HAP-1 (cell line): ENCODE measurements around the gene ESPNL.
"Not testable (repeated sequence)": the region's sequence is repeated elsewhere in the genome, so short reads cannot be mapped to it uniquely, and the experiment has no call there.

Experiments
- DNase-seq, 2 experiments: peaks; one replicate each; pipeline ENCODE4 v3.0.0-alpha.2; 2016 to 2020; ENCODE audit warnings: low spot score in 2 of 2
- H3K27me3 ChIP-seq: fragments of 250-450 bp; sonication (Bioruptor Pico); 2 replicates; pipeline ENCODE4 v1.5.1; 2020; ENCODE audit warnings: low read depth, mild to moderate bottlenecking, moderate library complexity
- H3K36me3 ChIP-seq: fragments of 250-450 bp; sonication (Bioruptor Pico); replicated peaks from 2 replicates; pipeline ENCODE4 v1.5.1; 2020; ENCODE audit warnings: mild to moderate bottlenecking
- H3K4me1 ChIP-seq: fragments of 250-450 bp; sonication (Bioruptor Pico); 2 replicates; pipeline ENCODE4 v1.5.1; 2020; ENCODE audit warnings: mild to moderate bottlenecking
- H3K4me3 ChIP-seq: fragments of 250-450 bp; sonication (Bioruptor Pico); 2 replicates; pipeline ENCODE4 v1.5.1; 2020; ENCODE audit warnings: mild to moderate bottlenecking, moderate library complexity
- H3K9me3 ChIP-seq: fragments of 250-450 bp; sonication (Bioruptor Pico); 2 replicates; pipeline ENCODE4 v1.5.1; 2020; ENCODE audit warnings: mild to moderate bottlenecking, moderate library complexity
- in situ Hi-C: fragments of 300-500 bp; cut with MboI; formaldehyde crosslinking; loops from 3 replicates; pipeline ENCODE4 v1.14.3; 2020; ENCODE audit warnings: low sequenced_read_pairs, inconsistent platforms, mixed read lengths

Gene ESPNL

DNA sequence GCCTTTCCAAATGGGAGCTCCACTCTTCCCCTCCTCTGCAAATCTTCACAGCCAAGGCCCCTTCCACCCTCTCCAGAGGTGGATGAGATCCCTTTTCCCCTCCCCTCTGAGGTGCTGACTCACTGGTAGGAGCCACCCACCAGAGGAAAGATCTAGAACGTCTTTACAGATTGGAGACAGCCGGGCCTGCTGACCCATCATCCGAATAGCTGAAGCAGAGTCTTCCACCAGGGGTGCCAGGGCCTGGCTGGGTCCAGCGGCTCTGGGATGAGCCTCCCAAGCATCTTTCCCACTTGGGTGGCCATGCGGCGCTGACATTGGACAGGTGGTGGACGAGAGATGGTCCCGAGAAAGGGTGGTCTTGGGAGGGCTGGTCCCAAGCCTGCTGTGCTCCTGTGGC is 67.6 kb downstream of the ESPNL start:
- Histone ChIP-seq H3K9me3 (no peaks in the 10 kb centered on the region), H3K27me3 (no peaks in the 10 kb centered on the region), H3K36me3 (peaks cover 45% of the 10 kb centered on the region), H3K4me1 (peaks cover 19% of the 10 kb centered on the region), H3K4me3 (no peak overlapping the region)
- in situ Hi-C loops, result no loop called here
- DNase-seq, result no peak

DNA sequence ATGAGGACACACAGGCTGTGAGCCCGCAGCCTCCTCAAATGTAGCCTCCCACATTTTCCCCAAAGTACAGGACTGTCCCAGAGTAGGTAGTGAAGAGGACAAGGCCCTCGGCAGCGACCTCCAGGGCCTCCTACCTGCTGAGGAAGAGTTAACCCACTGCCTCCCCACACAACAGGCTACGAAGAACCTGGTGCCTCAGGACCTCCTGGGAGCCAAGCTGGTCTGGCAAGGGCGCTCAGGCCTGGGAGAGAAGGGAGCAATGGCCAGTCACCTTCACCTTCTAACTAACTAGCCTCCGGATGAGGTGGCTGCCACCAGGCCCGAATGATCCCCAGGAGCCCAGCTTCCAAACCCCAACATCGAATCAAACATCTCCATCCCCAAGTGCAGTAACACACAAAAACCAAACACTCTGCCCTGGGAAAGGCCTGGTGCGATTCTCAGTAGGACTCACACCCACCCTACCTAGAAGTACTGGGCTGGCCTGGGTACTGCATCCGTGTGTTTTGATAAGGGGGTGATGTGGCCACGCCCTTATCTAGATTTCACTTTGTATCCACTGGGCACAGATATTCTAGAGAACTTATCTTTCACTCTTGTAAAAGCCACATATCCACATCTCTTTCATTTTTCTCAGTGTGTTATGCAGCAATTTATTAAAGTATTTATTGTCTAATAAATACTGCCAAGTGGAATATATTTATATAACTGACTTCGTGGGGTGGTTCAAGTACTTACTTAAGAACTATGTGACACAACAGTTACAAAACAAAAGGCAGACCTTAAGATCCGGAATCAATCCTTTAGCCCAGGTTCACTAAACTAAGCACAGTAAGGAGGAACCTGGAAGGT is 68.3 kb downstream of the ESPNL start:
- H3K27me3 ChIP-seq, result no peaks in the 10 kb centered on the region
- peaks cover 19% of the 10 kb centered on the region for H3K4me1 ChIP-seq
- H3K36me3 ChIP-seq, result peaks cover 52% of the 10 kb centered on the region
- DNase-seq, result no peak
- in situ Hi-C loops, result no loop called here
- H3K4me3 ChIP-seq, result no peak overlapping the region
- no peaks in the 10 kb centered on the region for H3K9me3 ChIP-seq

DNA sequence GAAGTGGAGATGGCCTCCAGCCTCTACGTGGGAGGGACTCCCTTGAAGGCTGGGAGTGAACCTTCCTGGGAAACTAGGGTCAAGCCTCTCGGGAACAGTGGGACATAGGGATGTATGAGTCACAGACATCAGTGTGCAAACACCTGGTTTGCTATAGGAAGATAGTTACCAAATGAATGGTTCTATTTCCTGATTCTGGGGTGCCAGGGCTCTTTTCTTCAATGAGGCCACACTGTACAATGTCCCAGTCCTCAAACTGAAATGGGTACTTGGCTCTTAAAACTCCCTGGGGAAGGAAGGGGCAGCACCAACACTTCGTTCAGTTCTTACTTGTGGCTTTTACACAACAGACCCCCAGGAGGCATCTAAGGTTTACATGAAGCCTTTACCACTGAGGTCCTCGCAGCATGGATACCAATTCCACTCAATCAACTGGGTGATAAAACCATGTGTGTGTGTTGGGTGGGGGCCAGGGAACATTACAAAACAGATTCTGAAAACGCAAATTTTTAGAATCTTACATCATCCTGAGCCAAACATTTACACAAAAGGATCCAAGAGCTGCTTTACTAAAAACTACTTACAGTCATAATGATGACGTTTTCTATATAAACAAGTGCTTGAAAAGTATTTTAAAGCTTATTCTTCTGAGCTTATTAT is 69.0 kb downstream of the ESPNL start:
- Histone ChIP-seq H3K4me3 (no peak overlapping the region), H3K4me1 (peaks cover 19% of the 10 kb centered on the region), H3K27me3 (no peaks in the 10 kb centered on the region), H3K36me3 (peaks cover 58% of the 10 kb centered on the region), H3K9me3 (no peaks in the 10 kb centered on the region)
- in situ Hi-C loops, result no loop called here
- DNase-seq, result no peak

DNA sequence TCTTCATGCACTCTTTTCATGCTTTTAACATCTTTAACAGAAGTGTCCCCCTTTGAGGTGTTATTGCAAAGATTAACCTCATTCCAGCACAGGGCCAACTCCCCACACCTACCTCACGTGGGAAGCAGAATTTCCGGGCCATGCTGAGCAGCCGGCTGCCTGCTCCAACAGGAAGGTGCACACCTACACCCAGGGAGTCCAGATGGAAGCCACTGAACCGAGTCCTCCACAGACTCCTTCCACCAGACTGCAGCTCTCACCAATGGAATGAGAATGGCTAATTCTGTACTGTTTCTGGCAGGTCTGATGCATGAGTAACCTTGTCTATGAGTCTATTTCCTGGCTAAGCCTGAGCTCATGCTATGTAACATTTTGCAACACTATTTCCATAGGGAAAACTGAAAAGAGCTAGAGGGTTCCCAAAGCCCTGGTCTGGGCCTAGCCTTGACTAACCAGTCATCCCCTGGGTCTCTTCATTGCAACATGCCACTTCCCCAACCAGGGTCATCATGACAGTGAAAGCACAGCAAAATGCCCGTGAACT is 69.6 kb downstream of the ESPNL start:
- Histone ChIP-seq H3K9me3 (no peaks in the 10 kb centered on the region), H3K4me3 (no peak overlapping the region), H3K4me1 (peaks cover 19% of the 10 kb centered on the region), H3K27me3 (no peaks in the 10 kb centered on the region), H3K36me3 (peaks cover 61% of the 10 kb centered on the region)
- peak in 1 of 2 experiments; percentile 52 for DNase-seq
- in situ Hi-C loops, result no loop called here

DNA sequence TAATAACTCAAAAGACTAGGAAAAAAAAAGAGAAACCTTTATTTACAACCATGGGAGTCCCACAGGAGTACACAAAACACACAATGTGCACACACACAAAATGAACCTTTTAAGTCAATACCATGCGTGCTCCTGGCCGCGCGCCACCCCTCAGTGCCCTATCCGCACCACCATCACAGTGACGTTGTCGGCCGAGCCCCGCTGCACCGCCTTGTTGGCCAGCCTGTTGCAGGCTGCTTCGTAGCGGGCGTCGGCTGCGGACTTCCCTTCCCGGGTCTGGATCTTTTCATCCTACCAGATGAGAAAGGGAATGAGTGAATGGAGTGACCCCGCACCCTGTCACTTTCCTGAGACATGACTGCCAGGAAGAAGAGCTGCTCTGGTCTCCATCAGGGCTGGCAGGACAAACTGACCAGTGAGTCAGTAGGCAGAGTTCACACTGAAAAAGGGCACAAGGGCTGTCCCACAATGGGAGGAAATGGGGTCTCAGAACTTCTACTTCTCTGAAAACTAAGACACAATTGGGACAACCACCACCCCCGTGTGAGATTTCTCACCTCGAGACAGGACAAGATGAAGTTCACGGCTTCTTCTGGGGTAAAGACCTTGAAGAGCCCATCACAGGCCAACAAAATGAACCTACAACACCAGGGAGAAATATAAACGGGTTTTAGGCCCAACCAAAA is 70.4 kb downstream of the ESPNL start:
- no peaks in the 10 kb centered on the region for H3K9me3 ChIP-seq
- H3K36me3 ChIP-seq, result peaks cover 65% of the 10 kb centered on the region
- H3K4me1 ChIP-seq, result peaks cover 19% of the 10 kb centered on the region
- no peak overlapping the region for H3K4me3 ChIP-seq
- no peak for DNase-seq
- in situ Hi-C loops, result no loop called here
- H3K27me3 ChIP-seq, result no peaks in the 10 kb centered on the region

DNA sequence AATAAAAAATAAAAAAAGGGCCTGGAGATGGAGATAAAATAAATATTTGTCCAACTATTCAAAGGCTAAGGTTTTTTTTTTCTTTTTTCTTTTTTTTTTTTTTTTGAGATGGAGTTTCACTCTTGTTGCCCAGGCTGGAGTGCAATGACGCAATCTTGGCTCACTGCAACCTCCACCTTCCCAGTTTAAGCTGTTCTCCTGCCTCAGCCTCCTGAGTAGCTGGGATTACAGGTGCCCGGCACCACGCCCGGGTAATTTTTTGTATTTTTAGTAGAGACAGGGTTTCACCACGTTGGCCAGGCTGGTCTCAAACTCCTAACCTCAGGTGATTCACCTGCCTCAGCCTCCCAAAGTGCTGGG is 70.9 kb downstream of the ESPNL start:
- H3K9me3 ChIP-seq, DNase-seq, in situ Hi-C loops, H3K4me3 ChIP-seq, H3K27me3 ChIP-seq: not testable (repeated sequence)
- H3K4me1 ChIP-seq, result peaks cover 19% of the 10 kb centered on the region
- peaks cover 65% of the 10 kb centered on the region for H3K36me3 ChIP-seq

DNA sequence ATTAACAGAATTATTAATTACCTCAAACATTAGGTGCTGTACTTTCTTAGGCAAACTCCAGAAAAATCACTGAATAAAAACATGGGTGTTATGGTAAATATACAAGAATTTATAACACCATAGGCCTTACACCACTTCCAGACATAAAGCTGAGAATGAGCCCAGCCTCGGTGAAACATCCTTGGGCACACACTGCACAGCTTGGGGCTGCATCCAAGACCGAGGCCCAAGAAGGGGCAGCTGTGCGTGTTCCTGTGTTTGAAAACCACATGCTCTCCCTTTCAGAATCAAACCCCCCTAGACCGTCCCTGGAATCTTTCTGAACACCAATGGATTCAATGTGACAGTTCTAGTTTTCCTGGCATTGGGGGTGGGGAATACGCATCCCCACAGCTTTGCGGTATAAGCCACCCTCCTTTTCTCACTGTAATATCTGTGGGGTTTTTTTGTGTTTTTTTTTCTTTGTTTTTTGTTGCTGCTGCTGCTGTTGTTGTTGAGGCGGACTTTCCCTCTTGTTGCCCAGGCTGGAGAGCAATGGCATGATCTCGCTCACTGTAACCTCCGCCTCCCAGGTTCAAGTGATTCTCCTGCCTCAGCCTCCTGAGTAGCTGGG is 71.5 kb downstream of the ESPNL start:
- in situ Hi-C loops, result no loop called here
- Histone ChIP-seq H3K9me3 (no peaks in the 10 kb centered on the region), H3K36me3 (peaks cover 71% of the 10 kb centered on the region), H3K4me1 (peaks cover 19% of the 10 kb centered on the region), H3K4me3 (no peak overlapping the region), H3K27me3 (no peaks in the 10 kb centered on the region)
- DNase-seq, result no peak

DNA sequence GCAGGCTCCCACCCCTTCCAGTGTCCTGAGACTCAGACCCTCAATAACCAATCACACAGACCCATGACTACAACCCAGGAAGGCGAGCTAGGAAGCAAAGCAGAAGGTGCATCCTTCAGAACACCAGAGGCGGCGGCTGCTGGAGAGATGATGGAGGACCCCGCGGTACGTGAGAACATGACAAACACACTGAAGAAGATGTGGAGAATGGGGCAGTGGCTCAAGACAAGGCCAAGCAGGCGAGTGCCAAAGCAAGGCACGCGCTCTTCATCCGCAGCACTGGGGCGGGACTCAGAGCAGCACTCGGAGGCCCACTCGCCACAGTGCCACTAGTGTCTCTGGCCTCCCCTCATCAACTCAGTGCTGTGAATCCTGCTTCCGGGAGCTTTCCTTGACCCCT is 72.3 kb downstream of the ESPNL start:
- no peaks in the 10 kb centered on the region for H3K27me3 ChIP-seq
- H3K4me1 ChIP-seq, result peaks cover 19% of the 10 kb centered on the region
- H3K9me3 ChIP-seq, result no peaks in the 10 kb centered on the region
- in situ Hi-C loops, result no loop called here
- H3K36me3 ChIP-seq, result peaks cover 74% of the 10 kb centered on the region
- no peak overlapping the region for H3K4me3 ChIP-seq
- DNase-seq, result no peak

DNA sequence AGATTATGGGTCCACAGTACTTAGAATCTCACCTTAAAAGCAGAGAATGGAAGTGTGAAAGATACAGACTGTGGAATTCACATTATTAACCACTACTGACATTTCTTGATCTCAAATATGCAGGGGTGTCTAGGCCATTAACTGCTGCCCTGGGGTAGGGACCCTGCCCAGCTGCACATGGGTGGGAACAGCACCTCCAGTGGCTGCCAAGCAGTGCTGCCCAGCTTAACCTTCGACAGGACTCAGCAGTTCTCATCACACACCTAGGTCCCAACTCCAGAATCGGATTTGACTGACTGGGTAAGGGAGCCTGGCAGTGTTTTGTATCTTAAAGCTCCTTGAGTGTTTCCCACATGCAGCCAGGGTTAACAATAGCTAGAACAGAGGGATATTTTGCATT is 73.6 kb downstream of the ESPNL start:
- in situ Hi-C loops, result no loop called here
- Histone ChIP-seq H3K9me3 (no peaks in the 10 kb centered on the region), H3K4me3 (no peak overlapping the region), H3K27me3 (no peaks in the 10 kb centered on the region), H3K4me1 (peaks cover 18% of the 10 kb centered on the region), H3K36me3 (peaks cover 74% of the 10 kb centered on the region)
- DNase-seq, result no peak

DNA sequence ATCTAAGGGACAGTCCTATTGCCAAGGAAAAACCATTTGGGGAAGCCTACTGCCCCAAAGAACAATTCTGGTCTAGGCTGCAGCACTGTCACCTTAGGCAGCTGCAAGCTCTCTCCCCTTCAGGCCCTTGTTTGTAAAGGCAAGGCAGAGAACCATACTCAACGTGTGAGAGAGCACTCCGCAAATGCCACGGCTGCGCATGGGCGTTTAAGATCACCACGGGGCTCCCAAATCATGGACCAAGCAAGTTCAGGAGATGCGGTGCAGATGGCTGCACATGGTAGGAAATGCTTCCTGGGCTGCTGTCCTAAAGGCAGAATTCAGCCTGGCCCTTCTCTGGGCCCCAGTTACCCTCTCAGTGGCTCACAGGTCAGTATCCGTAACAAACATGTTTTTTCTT is 74.2 kb downstream of the ESPNL start:
- H3K36me3 ChIP-seq, result peaks cover 75% of the 10 kb centered on the region
- peaks cover 12% of the 10 kb centered on the region for H3K4me1 ChIP-seq
- in situ Hi-C loops, result no loop called here
- H3K4me3 ChIP-seq, result no peak overlapping the region
- no peak for DNase-seq
- no peaks in the 10 kb centered on the region for H3K27me3 ChIP-seq
- no peaks in the 10 kb centered on the region for H3K9me3 ChIP-seq

DNA sequence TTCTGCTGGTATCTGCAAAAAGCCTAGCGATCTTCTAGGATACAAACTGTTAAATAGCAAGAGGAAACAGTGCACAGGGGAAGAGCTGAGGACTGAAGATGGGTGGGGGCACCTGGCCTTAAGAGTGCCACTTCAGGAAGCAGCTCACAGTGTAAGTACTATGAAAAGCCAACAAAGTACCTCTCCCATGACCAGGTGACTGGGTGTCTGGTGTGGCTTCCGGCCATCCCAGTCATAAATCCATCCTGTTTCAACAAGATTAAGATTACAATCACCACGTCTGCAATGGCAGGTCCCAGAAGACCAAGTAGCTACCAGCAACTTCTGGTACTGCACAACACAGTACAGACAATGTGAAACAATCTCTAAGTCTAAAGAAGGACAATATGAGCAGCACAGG is 74.6 kb downstream of the ESPNL start:
- no peaks in the 10 kb centered on the region for H3K27me3 ChIP-seq
- in situ Hi-C loops, result no loop called here
- no peak for DNase-seq
- no peaks in the 10 kb centered on the region for H3K9me3 ChIP-seq
- peaks cover 8% of the 10 kb centered on the region for H3K4me1 ChIP-seq
- peaks cover 79% of the 10 kb centered on the region for H3K36me3 ChIP-seq
- H3K4me3 ChIP-seq, result no peak overlapping the region

DNA sequence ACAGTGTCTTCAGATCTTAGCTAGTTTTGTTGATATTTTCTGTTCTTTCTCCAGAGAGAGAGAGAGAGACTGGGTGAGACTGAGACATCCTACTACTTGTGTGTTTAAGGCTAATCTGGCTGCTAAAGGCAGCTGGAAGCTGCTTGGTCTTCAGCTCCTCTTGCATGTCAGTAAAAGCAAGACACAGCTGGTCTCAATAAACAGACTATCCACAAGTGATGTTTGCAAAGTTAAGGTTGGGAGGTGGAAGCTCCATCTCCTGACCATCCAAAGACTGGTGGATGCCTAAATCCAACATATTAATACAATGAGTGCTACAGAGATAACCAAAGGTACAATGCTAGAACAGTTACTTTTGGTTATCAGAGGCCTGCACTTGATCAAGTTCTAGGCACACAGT is 76.5 kb downstream of the ESPNL start:
- Histone ChIP-seq H3K4me1 (no peaks in the 10 kb centered on the region), H3K9me3 (no peaks in the 10 kb centered on the region), H3K36me3 (peaks cover 80% of the 10 kb centered on the region), H3K4me3 (no peak overlapping the region), H3K27me3 (no peaks in the 10 kb centered on the region)
- in situ Hi-C loops, result no loop called here
- DNase-seq, result no peak

DNA sequence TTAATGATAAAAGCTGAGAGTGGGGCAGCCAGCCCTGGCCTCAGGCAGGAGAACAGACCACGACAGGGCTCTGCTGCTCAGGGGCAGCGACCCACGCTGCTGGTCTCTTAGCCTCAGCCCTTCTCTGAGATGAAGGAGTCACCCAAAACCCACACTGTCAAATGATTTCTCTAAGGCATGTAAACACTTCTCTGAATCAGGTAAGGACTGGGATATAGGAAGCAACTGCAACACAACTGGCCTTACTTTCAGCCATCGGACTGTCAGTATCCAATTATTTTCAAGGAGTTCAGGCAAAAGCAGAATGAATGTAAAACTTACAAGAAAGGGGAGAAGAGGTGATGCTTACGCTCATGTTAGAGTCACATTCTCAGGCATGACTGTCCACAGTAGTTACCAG is 80.4 kb downstream of the ESPNL start:
- Histone ChIP-seq H3K4me3 (no peak overlapping the region), H3K9me3 (no peaks in the 10 kb centered on the region), H3K4me1 (no peaks in the 10 kb centered on the region), H3K36me3 (peaks cover 88% of the 10 kb centered on the region), H3K27me3 (no peaks in the 10 kb centered on the region)
- in situ Hi-C loops, result no loop called here
- DNase-seq, result no peak
